HG03565 (cell line): ENCODE results near the gene ZDHHC14.
"Not testable (repeated sequence)": the region's sequence is repeated elsewhere in the genome, so short reads cannot be mapped to it uniquely, and the experiment has no call there.

Experiments used
- ATAC-seq: cut with Tn5 transposase; IDR thresholded peaks from one replicate; pipeline ENCODE4 v1.9.1; 2021; ENCODE audit warnings: mild to moderate bottlenecking, moderate library complexity; ENCODE audit not compliant: unreplicated experiment

The ZDHHC14 gene

DNA sequence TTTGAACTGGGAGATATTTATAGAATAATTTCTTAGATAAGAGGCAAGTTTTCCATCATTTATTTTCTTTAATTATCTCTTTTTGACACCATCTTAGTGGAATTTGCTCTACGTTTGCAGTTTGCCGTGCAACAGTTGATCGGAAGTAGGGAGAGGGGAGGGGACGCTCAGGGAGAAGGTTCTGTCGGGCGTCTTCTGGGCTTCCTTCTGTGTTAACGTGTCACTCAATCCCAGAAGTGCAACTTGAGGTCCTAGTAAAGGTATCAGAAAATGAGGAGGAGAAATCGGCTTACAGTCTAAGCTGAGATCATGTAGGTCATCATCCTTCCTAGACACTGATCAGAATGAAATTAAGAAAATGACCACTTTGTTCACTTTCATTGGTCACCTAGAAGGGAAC, 293.1 kb downstream of the ZDHHC14 start:
- ATAC-seq: no peak

DNA sequence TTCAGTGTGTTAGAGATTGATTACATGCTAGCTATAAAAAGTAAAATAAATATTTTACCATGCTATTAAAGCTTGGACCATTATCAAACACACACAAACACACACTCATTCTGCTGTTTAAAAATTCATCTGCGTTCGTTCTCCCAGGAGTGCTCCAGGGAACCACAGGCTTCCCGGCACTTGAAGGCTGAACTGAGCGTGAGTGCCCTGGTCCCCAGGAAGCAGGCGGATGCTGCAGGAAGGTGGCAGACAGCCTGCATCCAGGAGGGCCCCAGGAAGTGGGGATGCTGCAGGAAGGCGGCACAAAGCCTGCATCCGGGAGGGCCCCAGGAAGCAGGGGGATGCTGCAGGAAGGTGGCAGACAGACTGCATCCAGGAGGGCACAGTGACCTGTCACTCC, 294.8 kb downstream of the ZDHHC14 start:
- ATAC-seq: no peak

DNA sequence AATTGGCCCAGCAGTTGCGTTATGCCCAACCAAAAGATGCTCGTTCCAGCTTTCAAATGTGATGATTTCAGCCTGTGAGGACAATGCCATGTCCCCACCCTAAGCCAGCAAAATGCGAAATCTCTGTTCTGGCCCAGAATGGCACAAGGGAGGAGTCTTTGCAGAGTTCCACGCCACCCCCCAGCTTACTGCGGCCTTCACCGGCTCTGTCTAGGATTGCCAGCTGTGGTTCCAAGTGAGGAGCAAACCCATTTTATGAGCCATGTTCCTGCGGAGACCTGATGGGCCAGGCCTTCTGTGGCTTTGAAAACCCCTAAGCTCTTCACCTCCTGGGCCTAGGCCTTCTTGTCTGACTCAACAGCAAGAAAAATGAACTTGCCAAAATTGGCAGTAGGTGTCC, 295.3 kb downstream of the ZDHHC14 start:
- no peak for ATAC-seq

DNA sequence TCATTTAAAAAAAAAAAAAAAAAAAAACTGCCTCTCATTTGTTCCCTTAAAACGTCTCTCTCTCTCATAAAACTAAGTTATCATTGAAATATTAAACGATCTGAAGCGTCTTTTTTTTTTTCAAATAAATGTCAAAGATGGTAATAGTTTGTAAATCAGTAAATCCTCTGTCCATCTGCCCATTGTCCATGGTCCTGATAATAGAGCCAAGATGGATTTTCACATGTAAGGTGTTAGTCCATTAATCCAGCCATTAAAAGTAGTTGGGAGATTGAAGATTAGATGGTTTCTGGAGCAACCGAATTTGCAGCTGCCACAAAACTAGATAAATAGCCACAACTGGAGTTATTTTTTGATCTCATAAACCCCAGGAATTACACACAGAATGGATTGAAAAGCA, 296.2 kb downstream of the ZDHHC14 start:
- ATAC-seq: no peak

DNA sequence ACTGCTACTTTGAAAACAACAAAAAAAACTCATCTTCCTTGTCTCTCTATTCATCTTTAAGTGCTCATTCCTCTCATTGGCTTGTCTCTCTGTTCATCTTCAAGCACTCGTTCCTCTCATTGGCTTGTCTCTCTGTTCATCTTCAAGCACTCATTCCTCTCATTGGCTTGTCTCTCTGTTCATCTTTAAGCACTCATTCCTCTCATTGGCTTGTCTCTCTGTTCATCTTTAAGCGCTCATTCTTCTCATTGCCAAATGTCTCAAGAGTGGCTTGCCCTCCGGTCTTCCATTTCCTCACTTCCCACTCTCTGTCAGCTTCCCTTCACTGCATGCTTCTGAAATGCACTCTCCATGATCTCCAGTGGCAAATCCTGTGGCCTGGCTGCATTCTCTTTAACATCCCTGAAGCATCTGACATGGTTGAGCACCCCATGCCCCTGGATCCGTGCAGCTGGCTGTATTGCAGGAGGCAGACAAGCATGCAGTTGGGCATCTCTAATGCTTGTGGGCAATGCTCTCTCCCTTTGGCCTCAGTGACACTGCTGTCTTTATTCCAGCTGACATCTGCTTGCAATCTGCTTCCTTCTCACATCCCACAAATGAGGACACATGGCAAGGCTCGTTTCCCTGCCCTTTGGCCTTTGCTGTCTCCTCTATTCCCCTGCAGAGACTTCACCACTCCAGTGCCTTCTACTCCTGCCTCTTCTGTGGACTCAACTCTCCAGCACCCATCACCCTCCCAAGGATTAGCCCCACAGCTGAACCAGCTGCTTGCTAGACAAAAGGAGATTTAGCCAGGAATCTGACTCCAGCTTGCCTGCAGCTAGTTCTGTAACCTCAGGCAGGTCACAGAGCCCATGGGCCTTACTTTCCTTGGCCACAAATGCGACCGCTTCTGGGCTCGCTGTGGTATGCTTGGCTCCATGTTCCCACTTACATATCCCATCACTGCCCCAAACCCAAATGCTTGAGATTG, 298.9 kb downstream of the ZDHHC14 start:
- ATAC-seq: no peak

DNA sequence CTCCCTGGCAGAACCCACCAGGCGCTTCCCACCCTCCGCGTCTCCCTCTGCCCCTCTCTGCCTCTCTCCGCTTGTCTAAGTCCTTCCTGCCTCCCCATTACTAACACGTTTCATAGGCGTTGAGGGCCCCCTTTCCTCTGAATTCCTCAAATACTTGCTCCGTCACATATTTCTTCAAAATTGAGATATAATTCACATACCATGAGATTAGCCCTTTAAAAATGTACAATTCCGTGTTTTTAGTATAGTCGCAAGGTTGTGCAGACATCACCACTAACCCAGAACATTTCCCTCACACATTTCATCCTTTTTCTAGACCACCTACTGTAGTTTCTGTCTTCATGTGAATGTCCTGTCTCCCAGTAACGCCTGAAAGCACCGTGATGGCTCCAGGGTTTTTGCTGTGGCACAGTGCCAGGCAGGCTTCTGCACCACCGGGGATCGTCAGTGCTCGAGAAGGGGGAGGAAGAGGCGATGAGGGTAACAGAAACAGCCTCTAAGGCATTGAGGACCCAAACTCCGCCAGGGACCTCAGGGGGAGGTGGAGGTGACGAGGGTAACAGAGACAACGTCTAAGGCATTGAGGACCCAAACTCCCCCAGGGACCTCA, 300.2 kb downstream of the ZDHHC14 start:
- ATAC-seq: no peak

DNA sequence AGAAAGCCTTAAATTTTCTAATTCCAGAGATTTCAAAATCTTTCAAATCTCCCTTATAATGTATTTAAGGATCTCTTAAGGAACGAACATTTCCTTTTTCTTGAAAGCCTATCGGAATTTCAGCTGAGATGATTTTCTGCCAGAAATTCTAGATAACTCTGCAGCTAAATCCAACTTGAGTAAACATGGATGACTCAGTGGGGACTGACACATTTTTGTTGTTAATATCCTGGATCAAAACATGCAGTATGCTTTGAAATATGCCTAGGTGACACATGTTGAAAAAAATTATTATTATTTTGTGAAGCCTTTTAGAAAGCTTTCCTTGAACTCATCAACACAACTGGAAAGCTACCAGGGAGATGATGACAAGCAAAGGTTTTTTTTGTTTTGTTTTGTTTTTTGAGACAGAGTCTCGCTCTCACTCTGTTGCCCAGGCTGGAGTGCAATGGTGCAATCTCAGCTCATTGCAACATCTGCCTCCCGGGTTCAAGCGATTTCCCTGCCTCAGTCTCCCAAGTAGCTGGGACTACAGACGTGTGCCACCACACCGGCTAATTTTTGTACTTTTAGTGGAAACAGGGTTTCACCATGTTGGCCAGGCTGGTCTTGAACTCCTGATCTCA, 302.0 kb downstream of the ZDHHC14 start:
- ATAC-seq: no peak

DNA sequence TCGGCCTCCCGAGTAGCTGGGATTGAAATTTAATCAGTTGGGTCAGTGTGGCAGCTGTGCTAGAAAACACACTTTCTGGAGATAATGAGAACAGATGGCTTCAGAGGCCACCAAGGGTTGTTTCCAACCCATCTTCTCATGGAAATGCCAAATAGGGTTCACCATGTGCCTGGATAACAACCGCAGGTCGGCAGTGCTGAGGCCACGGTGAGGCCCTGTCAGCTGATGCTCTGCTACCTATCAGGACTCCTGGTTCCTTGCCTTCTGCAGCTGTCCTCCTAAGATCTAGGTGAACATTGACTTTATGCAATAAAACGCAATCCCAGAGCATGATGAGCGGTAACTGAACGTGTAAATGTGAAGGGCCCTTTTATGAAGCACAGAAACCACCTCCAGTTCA, 302.7 kb downstream of the ZDHHC14 start:
- ATAC-seq: no peak

DNA sequence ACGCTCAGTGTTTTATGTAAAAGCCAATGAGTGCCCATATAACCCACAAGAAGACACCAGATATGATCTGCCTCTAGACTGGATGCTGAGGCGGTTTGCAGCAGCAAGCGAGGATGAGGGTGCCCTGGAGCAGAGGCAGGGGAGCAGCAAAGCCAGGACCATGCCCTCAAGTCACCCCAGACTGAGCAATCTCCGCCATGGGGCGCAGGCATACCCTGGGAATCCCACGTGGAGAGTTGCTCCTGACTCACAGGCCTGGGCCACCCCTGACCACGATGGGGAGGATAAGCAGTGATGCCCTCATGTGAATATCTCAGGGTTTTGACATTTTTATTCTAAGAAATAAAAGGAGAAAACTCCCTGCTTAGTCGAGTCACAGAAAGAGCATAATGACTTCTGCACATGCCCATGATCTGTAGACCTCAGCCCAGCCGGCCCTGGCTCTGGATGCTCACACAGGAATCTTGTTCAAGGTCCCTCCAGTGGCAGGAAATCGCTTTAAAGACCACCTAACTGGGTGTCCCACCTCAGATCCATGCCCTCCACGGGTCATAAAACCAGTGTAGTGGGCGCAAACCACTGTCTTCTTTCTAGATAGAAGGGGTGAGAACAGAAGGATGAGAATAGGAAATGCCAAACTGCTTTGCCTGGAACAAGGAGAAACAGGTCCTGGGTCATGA, 303.8 kb downstream of the ZDHHC14 start:
- ATAC-seq: no peak

DNA sequence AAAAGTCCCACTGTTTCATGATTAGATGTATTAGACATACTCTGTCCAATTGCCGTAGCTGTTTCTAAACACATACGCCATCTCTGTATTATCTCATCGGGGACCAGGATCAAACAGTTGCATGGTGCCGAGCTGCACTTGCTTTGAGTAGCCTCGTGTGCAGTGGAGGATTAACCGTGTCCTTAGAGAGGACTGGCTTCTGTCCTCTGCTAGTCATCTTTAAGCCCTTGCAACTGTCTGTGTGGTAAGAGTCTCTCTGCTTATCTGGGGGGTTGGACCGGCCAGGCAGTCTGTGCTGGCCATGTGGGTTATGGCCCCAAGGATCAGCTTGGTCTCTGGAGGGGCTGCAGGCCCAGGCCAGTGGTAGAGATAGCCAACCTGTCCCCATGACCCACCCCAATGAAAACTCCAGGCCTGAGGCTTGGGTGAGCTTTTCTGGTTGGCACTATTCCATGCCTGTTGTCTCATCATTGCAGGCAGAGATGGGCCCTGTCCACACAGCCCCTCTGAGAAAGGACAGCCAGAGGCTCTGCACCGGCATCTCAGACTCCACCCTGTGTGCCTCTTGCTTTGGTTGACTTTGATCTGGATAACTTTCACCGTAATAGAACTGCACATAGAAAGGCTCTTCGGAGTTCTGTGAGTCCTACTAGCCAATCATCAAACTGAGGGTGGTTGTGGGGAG, 304.7 kb downstream of the ZDHHC14 start:
- no peak for ATAC-seq

DNA sequence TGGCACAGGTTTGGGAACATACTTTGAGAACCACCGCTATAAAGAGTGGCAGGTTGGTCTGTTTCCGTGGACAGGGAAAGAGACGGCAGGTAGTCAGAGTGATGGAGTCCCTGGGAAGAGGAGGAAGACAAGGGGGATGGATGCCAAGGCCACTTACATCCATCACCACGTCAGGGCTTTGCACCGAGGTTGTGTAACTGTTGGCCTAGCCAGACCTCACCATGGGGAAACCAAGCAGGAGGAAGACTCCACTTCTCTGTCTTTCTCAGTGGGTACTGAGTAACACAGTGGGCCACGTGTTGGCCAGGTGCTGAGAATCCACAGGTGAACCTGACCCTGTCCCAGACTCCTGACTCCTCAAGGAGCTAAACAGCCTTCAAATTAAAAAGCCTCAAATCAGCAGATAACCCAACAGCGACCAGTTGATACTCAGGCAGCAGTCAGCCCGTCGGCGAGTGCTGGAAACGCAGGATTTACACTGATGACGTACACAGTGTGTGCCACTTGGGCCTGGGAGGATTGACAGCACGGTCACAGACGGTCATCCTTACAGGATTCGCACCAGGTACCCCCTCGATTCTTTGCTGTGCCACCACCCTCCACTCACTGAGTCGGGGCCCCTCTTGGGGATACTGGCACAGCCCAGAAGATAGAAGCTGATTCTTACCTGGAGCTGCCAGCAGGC, 307.4 kb downstream of the ZDHHC14 start:
- no peak for ATAC-seq

DNA sequence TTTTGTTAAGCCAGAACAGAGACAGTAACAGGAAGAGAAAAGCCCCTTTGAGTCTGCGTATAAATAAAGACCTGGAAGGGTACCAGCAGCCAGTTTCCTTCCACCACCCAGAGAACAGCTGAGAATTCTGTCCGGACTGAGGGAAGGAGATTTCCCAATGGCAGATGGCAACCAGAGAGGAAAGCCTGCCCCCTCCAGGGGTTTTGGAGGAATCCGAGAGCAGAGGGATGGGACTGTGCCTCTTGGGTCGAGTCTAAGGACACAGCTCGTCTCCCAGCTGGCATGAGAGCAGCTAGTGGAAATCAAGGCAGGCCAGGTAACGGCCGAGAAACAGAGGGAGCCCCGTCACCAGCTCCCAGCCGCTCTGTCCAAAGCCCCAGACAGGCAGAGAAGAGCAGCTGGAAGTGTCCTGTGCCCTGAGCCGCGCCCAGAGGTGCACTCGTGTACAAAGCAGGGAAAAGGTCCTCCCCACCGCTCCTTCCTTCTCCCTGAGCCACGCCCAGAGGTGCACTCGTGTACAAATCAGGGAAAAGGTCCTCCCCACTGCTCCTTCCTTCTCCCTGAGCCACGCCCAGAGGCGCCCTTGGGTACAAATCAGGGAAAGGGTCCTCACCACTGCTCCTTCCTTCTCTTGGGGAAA, 308.1 kb downstream of the ZDHHC14 start:
- ATAC-seq: no peak

DNA sequence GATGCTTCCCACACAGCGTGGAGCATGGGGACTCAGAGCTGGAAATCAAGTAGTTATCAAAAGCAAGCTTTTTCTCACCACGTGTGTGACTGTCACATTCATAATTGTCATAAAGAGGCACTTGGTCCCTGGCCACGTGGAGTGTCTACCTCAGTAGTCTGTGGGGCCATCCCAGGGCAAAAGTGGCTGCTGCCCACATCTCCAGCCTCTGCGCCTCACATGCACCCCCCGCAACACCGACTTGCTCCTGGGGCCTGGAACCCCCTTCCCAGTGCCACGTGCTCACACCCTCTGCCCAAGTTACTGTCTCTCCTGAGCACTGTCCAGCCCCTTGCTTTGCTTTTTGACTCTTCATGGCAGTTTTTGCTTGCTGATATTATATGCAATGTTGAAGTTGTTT, 308.9 kb downstream of the ZDHHC14 start:
- ATAC-seq: no peak

DNA sequence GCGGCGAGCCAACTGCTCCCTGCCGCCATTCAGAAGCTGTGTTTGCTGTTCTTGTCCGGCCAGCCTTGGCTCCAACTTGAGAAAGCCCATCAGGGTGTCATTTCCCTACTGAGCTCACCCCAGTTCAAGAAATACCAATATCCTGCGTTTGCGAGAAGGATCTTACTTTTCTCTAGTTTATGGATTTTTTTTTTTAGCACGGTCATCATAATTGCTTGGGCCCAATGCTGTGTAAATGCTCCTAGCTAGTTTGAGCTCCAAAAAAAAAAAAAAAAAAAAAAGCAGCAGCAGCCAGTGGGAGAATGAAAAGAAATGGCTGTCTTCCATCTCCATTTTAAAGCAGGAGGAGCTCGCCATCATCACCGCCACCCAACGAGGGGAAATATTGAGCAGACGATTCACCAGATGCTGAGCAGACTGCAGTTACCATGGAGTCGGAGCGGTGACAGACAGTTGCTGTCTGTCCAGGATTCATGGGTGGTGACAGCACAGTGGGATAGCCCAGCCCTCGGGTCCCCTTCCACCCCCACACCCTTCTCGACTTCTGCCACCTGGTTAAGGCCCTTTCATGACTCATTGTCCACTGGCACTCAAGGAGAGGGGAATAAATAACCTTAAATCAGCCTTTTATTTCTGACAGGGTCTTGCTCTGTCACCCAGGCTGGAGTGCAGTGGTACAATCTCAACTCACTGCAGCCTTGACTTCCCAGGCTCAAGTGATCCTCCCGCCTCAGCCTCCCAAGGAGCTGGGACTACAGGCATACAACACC, 309.6 kb downstream of the ZDHHC14 start:
- no peak for ATAC-seq

DNA sequence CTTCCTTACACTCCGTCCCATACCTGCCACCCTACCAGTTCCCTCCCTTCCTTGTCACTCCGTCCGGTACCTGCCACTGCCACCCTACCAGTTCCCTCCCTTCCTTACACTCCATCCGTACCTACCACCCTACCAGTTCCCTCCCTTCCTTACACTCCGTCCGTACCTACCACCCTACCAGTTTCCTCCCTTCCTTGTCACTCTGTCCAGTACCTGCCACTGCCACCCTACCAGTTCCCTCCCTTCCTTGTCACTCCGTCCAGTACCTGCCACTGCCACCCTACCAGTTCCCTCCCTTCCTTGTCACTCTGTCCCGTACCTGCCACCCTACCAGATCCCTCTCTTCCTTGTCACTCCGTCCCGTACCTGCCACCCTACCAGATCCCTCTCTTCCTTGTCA, 310.6 kb downstream of the ZDHHC14 start:
- not testable (repeated sequence) for ATAC-seq

DNA sequence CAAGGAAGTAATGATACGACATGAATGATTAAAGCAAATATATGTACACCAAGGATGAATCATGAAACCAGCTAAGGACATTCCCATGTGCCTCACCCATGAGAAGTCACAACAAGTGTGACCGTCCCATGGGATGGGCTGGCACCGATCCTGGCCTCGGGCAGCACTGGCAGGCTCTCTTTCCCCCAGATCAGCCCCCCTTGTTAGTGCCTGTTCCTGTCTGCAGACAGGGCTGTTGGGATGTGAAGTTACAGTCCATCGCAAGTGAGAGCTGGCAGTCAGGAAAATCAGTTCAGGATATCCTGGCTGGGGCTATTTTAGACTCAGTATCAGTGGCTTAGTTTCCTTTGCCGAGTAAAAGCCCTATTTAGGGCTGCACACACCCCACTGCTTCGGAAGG, 312.9 kb downstream of the ZDHHC14 start:
- no peak for ATAC-seq

DNA sequence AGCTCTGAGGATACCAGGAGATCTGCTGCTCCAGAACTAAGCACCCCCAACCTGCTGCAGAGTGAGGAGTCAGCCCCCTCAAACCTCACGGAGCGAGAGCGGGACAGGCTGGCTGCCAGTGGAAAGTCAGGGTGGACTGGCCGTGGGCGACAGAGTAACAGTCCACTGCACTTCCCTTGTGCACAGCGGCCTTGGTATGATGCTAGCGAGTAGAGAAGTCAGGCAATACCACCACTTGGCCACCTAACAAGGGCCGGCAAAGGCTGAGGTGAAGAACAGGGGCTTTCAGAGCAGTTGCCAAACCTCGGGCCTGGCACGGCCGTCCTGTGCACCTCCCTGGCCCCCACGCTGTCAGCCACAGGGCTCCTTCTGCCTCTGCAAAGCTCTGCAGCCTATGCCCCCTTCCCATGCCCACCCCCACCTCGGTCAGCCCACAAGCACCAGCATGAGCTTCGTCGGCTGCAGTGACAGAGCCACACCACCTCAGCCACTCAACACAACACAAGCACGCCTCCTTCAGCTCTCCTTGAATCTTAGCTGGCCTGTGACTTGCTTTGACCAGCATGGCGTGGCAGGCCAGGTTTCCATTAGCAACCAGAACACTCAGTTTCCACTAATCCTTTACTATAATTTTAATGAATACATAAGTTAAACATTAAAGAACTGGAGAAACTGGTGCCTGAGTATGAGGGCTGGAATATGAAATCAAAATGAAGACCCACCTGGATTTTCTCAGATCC, 314.5 kb downstream of the ZDHHC14 start:
- no peak for ATAC-seq
